ENCODE results near the gene FIZ1. TPM values are rescaled to one million over a fixed set of nuclear protein-coding genes. Genes with fewer than 3 reads are reported as not detected.

The FIZ1 gene
- total RNA-seq, 4 donors from 2014 or later: 5.8 to 12.7 (median 7.9) TPM

GRCh38 chr19:55625004-55625326 is 25.6 kb upstream of the FIZ1 start:
- WGBS, 2 donors: 45 to 46% methylated on average over 11 of the region's 11 CpGs
- intact Hi-C loops (cut with DNase I): no loop called here
- no peak for DNase-seq

GRCh38 chr19:55624109-55625003 is 25.0 kb upstream of the FIZ1 start, which contains the start of gene ZNF784:
Gene ZNF784, minus strand, starts transcription at chr19:55624566. Its CDS starts 5 bp downstream, at chr19:55624561.
- Histone ChIP-seq H3K4me3 (peak within 1 kb of the TSS; percentile 40 to 84 (median 68)), H3K27ac (peak within 1 kb of the TSS; percentile 95 to 99 (median 97)), H3K36me3 (peaks cover 0 to 25% (median 3%) of the 10 kb centered on the region in 3 donors), H3K27me3 (no peaks in the 10 kb centered on the region), H3K9me3 (no peaks in the 10 kb centered on the region), H3K4me1 (peaks cover 2 to 22% (median 6%) of the 10 kb centered on the region in 3 donors)
- 0% methylated on average over 10 to 20 of the region's 56 CpGs for WGBS, 2 donors
- intact Hi-C loops (cut with DNase I): no loop called here
- peak; percentile 82 for DNase-seq
- peak in 1 of 6 experiments; percentile 11 for TF ChIP-seq CTCF (IDR thresholded peaks at IDR 0.05)
- TF ChIP-seq POLR2A (IDR thresholded peaks at IDR 0.05): peak in 2 of 4 donors; percentile 32 to 35

More at GRCh38 chr19:55625004-55625326, 25.6 kb upstream of the FIZ1 start:
- Histone ChIP-seq H3K4me1 (peaks cover 0 to 18% (median 6%) of the 10 kb centered on the region in 3 donors), H3K27me3 (no peaks in the 10 kb centered on the region), H3K4me3 (peak overlapping the region; percentile 40 to 84 (median 68)), H3K9me3 (no peaks in the 10 kb centered on the region), H3K36me3 (peaks cover 0 to 25% (median 3%) of the 10 kb centered on the region in 3 donors), H3K27ac (peak overlapping the region; percentile 95 to 99 (median 97))
- no peak for TF ChIP-seq POLR2A (IDR thresholded peaks at IDR 0.05)
- no peak for TF ChIP-seq CTCF (IDR thresholded peaks at IDR 0.05)

- no peaks in the 10 kb centered on the region for H3K9me3 ChIP-seq
- no peak for TF ChIP-seq CTCF (IDR thresholded peaks at IDR 0.05)
- no peak for TF ChIP-seq POLR2A (IDR thresholded peaks at IDR 0.05)
- no peaks in the 10 kb centered on the region for H3K27me3 ChIP-seq
- H3K36me3 ChIP-seq: peaks cover 0 to 25% (median 3%) of the 10 kb centered on the region in 3 donors
- peaks cover 2 to 28% (median 6%) of the 10 kb centered on the region in 3 donors for H3K4me1 ChIP-seq
- H3K4me3 ChIP-seq: peak overlapping the region in 2 of 4 donors; percentile 70 to 84
- intact Hi-C loops (cut with DNase I): no loop called here
- no peak for DNase-seq
- WGBS, 2 donors: 53 to 59% methylated on average over 7 of the region's 7 CpGs
- peak overlapping the region; percentile 95 to 99 (median 97) for H3K27ac ChIP-seq
These were observed 24.2 kb upstream of the FIZ1 start for GRCh38 chr19:55623561-55623960.

GRCh38 chr19:55623130-55623529 is 23.8 kb upstream of the FIZ1 start:
- intact Hi-C loops (cut with DNase I): no loop called here
- TF ChIP-seq POLR2A (IDR thresholded peaks at IDR 0.05): no peak
- no peak for TF ChIP-seq CTCF (IDR thresholded peaks at IDR 0.05)
- WGBS, 2 donors: 94 to 99% methylated on average over 7 of the region's 7 CpGs
- H3K4me1 ChIP-seq: peaks cover 2 to 29% (median 6%) of the 10 kb centered on the region in 3 donors
- no peak overlapping the region for H3K4me3 ChIP-seq
- H3K9me3 ChIP-seq: no peaks in the 10 kb centered on the region
- peaks cover 0 to 25% (median 3%) of the 10 kb centered on the region in 3 donors for H3K36me3 ChIP-seq
- no peak for DNase-seq
- peak overlapping the region in 2 of 4 donors; percentile 96 to 98 for H3K27ac ChIP-seq
- no peaks in the 10 kb centered on the region for H3K27me3 ChIP-seq

All from esophagus squamous epithelium (tissue), 5 donors.